MCF 10A (cell line): ENCODE results near the gene IQCN. TPM values are rescaled to one million over a fixed set of nuclear protein-coding genes. Genes with fewer than 3 reads are reported as not detected.

ENCODE experiments used
- BruUV-seq: library from RNA; stranded (reverse); fragments of 400-500 nt; replicated peaks from 2 replicates; lab custom pipeline; 2021; lab: Mats Ljungman, UMichigan
- CTCF ChIA-PET: fragments of 300-600 bp; sonication (Branson Sonifier 250); formaldehyde crosslinking; extraction: SDS; loops from one replicate; lab custom pipeline; 2021; ENCODE audit warnings: antibody characterized with exemption, inconsistent platforms; lab: Yijun Ruan, JAX
- POLR2A ChIA-PET: fragments of 300-600, 350-650 bp; sonication (Branson Sonifier 250); formaldehyde crosslinking; extraction: SDS; loops from one replicate; lab custom pipeline; 2020; ENCODE audit warnings: antibody characterized with exemption, inconsistent platforms; lab: Yijun Ruan, JAX
- DNase-seq: peaks from one replicate; pipeline ENCODE4 v3.0.0-alpha.2; 2018; ENCODE audit not compliant: unreplicated experiment
- H3K27ac Mint-ChIP-seq: one replicate; pipeline ENCODE4 v1.8.0; 2022; ENCODE audit warnings: mild to moderate bottlenecking, low read depth, mixed read lengths; ENCODE audit not compliant: unreplicated experiment
- H3K27me3 Mint-ChIP-seq: one replicate; pipeline ENCODE4 v1.8.0; 2022; ENCODE audit warnings: mixed read lengths; ENCODE audit not compliant: insufficient read depth, unreplicated experiment
- H3K36me3 Mint-ChIP-seq: one replicate; pipeline ENCODE4 v1.8.0; 2022; ENCODE audit warnings: mild to moderate bottlenecking, moderate library complexity, mixed read lengths; ENCODE audit not compliant: insufficient read depth, unreplicated experiment
- H3K4me1 Mint-ChIP-seq: one replicate; pipeline ENCODE4 v1.8.0; 2022; ENCODE audit warnings: mixed read lengths; ENCODE audit not compliant: insufficient read depth, unreplicated experiment
- H3K4me3 Mint-ChIP-seq: one replicate; pipeline ENCODE4 v1.8.0; 2022; ENCODE audit warnings: mild to moderate bottlenecking, moderate library complexity, mixed read lengths; ENCODE audit not compliant: unreplicated experiment
- H3K9me3 Mint-ChIP-seq: one replicate; pipeline ENCODE4 v1.8.0; 2022; ENCODE audit warnings: mixed read lengths; ENCODE audit not compliant: unreplicated experiment
- intact Hi-C: fragments of 100-400 bp; cut with micrococcal nuclease; formaldehyde crosslinking; loops from 2 replicates; pipeline ENCODE4 v1.14.1; 2022
- total RNA-seq: library from RNA; stranded (reverse); gene quantifications from 2 replicates; pipeline ENCODE4 v1.2.3, GENCODE V29; 2022
- TF ChIP-seq, protein P1 (sequence below): fragments of 200-600 bp; IDR thresholded peaks from one replicate; pipeline ENCODE4 v1.8.0; 2022; ENCODE audit warnings: antibody characterized with exemption, mild to moderate bottlenecking; ENCODE audit not compliant: unreplicated experiment

Gene IQCN
- total RNA-seq, 1 experiment from 2014 or later: 0.26 TPM

DNA sequence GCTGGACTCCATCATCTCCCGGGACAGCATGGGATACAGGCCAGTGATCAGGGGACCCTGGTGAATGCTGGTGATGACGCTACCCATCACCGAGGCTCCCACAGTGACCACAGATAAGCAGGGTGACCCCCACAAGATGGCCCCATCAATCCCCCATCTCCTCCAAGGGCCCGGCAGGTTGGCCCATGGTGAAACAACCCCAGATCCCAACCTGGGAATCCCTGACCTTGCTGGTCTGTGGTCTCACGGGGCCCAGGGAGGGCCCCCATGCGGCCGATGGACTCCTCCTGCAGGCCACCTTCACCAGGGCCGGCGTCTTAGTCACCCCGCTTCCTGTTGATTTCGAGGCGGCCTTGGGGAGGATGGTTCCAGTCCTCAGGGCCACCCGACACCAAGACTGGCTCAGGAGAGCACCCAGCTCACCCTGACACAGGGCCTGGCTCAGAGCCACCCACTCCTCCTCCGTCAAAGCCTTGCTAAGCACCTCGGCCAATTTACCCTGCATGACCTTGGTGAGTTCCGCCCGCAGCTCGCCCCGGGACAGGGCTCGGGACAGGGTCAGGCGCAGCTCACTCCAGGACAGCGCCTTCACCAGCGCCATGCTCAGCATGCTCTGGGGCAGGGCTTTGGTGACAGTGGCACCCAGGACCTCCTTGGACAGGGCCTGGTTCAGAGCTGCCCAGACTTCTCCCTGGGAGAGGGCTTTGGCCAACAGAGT lies 10.0 kb downstream of the IQCN start:
- intact Hi-C loops: no loop called here
- no peak for DNase-seq
- no peaks in the 10 kb centered on the region for H3K9me3 Mint-ChIP-seq
- CTCF ChIA-PET: interaction anchor here (0.6 kb wide), 1 partner anchor 205 kb away, joined by 3 read pairs; no protein-coding TSS in a partner anchor
- peaks cover 6% of the 10 kb centered on the region for H3K36me3 Mint-ChIP-seq
- TF ChIP-seq, protein P1, sequence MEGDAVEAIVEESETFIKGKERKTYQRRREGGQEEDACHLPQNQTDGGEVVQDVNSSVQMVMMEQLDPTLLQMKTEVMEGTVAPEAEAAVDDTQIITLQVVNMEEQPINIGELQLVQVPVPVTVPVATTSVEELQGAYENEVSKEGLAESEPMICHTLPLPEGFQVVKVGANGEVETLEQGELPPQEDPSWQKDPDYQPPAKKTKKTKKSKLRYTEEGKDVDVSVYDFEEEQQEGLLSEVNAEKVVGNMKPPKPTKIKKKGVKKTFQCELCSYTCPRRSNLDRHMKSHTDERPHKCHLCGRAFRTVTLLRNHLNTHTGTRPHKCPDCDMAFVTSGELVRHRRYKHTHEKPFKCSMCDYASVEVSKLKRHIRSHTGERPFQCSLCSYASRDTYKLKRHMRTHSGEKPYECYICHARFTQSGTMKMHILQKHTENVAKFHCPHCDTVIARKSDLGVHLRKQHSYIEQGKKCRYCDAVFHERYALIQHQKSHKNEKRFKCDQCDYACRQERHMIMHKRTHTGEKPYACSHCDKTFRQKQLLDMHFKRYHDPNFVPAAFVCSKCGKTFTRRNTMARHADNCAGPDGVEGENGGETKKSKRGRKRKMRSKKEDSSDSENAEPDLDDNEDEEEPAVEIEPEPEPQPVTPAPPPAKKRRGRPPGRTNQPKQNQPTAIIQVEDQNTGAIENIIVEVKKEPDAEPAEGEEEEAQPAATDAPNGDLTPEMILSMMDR: no peak
- H3K27me3 Mint-ChIP-seq: no peaks in the 10 kb centered on the region
- H3K4me1 Mint-ChIP-seq: no peaks in the 10 kb centered on the region
- no peak overlapping the region for H3K27ac Mint-ChIP-seq
- no TSS peak for BruUV-seq
- no peak overlapping the region for H3K4me3 Mint-ChIP-seq
- POLR2A ChIA-PET: no interaction called here

DNA sequence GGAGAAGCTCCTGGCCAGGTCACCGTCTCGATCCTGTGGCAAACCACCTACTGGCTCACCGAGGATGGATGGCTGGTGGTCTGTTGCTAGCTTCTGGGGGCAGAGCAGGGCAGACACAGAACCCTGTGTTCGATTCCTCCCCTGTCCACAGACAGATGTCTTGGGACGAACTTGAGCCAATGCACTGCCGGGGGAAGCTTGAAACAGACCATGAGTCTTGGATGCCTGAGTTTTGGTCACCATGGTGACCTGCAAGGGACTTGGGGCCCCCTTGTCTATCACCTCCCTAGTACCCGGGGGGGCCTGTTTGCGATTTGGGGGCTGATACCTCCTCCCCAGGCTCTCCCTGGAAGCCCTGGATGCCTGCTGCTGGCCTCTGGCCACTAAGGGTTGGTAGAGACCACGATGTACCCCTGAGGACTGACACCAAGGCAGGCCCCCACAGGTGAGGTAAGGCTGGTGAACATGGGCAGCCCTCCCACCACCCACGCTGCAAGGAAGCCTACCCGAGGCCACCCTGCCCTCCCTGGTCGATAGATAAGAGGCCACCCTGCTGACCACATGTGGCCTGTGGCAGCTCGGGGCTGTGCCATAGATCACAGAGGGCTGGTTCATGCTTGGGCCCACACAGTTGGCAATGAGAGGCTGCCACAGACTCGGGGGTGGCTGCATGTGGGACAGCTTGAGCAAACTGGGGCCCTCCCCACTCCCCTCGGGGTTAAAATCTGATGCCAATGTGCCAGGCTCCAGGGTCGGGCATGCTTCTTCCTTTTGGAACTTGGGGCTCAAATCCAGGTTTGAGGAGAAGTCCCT lies 10.7 kb downstream of the IQCN start:
- Mint-ChIP-seq H3K4me1 (no peaks in the 10 kb centered on the region), H3K27me3 (no peaks in the 10 kb centered on the region), H3K4me3 (no peak overlapping the region), H3K27ac (no peak overlapping the region), H3K9me3 (no peaks in the 10 kb centered on the region), H3K36me3 (peaks cover 6% of the 10 kb centered on the region)
- no peak for DNase-seq
- ChIA-PET POLR2A (no interaction called here), CTCF (interaction anchor here (0.7 to 4.1 kb wide), 3 partner anchors 8 to 12 kb away, joined by 3 to 24 read pairs (median 4); no protein-coding TSS in a partner anchor)
- no TSS peak for BruUV-seq
- intact Hi-C loops: no loop called here
- TF ChIP-seq, protein P1: no peak

DNA sequence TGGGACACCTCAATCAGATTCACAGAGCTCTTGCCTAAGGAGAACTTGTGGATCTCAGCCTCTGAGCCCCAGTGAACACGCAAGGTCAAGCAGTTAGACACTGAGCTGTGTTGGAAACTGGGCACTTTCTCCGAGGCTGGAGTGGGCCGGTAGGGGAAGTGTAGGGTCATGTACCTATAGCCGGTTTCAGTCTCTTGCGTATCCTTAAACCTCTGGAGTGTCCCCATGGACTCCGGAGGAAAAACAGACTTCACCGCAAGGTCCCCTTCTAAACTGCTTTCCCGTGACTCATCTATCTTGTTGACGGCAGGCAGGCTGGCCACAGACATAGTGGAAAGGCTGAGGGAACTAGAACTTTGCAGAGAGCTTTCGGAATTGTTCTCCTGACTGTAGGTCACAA lies 11.3 kb downstream of the IQCN start:
- Mint-ChIP-seq H3K36me3 (peaks cover 6% of the 10 kb centered on the region), H3K4me1 (no peaks in the 10 kb centered on the region), H3K4me3 (no peak overlapping the region), H3K9me3 (no peaks in the 10 kb centered on the region), H3K27ac (no peak overlapping the region), H3K27me3 (no peaks in the 10 kb centered on the region)
- TF ChIP-seq, protein P1: no peak
- CTCF ChIA-PET: interaction anchor here (0.7 to 4.1 kb wide), 3 partner anchors 9 to 13 kb away, joined by 3 to 24 read pairs (median 4); no protein-coding TSS in a partner anchor
- DNase-seq: no peak
- POLR2A ChIA-PET: no interaction called here
- BruUV-seq: no TSS peak
- intact Hi-C loops: no loop called here

DNA sequence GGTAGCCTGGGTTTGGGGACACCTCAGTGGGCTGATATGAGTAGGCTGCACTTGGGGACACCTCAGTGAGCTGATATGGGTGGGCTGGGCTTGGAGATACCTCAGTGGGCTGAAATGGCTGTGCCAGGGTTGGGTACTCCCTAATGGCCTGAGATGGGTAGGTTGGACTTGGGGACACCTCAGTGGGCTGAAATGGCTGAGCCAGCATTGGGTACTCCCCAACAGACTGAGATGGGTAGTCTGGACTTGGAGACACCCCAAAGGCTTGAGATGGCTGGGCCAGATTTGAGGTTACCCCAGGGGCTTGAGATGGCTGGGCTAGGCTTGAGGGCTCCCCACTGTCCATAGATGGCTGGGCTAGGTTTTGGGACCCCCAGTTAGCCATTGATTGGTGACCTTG lies 12.1 kb downstream of the IQCN start:
- ChIA-PET CTCF (interaction anchor here (0.5 to 4.1 kb wide), 4 partner anchors 9 to 116 kb away, joined by 3 to 24 read pairs (median 6); no protein-coding TSS in a partner anchor), POLR2A (no interaction called here)
- Mint-ChIP-seq H3K27ac (no peak overlapping the region), H3K27me3 (no peaks in the 10 kb centered on the region), H3K4me3 (no peak overlapping the region), H3K9me3 (no peaks in the 10 kb centered on the region), H3K4me1 (no peaks in the 10 kb centered on the region), H3K36me3 (peaks cover 6% of the 10 kb centered on the region)
- intact Hi-C loops: no loop called here
- TF ChIP-seq, protein P1: no peak
- no TSS peak for BruUV-seq
- no peak for DNase-seq
